ENCODE measurements around the gene CCNQ. TPM values are rescaled to one million over a fixed set of nuclear protein-coding genes. Genes with fewer than 3 reads are reported as not detected.

CCNQ gene
- total and polyA plus RNA-seq, 12 donors = 16.9 to 132 (median 22.9) TPM

- intact Hi-C loops (cut with DNase I) = loop anchor here in 9 of 10 donors (1.0 to 10.0 kb wide), 6 partner anchors 90 to 114 kb away; partner anchors contain the start of gene DUSP9 (in 1 of the 9)
- Histone ChIP-seq H3K27ac (no peak overlapping the region), H3K4me1 (no peaks in the 10 kb centered on the region), H3K27me3 (no peaks in the 10 kb centered on the region), H3K9me3 (no peaks in the 10 kb centered on the region), H3K36me3 (no peaks in the 10 kb centered on the region), H3K4me3 (no peak overlapping the region)
- 35 to 41% methylated on average over 14 to 17 of the region's 17 CpGs for WGBS, 2 donors
- peak; percentile 42 to 81 (median 68) for ATAC-seq
- TF ChIP-seq, protein P1, sequence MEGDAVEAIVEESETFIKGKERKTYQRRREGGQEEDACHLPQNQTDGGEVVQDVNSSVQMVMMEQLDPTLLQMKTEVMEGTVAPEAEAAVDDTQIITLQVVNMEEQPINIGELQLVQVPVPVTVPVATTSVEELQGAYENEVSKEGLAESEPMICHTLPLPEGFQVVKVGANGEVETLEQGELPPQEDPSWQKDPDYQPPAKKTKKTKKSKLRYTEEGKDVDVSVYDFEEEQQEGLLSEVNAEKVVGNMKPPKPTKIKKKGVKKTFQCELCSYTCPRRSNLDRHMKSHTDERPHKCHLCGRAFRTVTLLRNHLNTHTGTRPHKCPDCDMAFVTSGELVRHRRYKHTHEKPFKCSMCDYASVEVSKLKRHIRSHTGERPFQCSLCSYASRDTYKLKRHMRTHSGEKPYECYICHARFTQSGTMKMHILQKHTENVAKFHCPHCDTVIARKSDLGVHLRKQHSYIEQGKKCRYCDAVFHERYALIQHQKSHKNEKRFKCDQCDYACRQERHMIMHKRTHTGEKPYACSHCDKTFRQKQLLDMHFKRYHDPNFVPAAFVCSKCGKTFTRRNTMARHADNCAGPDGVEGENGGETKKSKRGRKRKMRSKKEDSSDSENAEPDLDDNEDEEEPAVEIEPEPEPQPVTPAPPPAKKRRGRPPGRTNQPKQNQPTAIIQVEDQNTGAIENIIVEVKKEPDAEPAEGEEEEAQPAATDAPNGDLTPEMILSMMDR (IDR thresholded peaks at IDR 0.05) = peak; percentile 29 to 70 (median 64)
- DNase-seq = peak; percentile 48 to 69
Measured at GRCh38 chrX:153554519-153555167, 44.3 kb downstream of the CCNQ start.

- TF ChIP-seq, protein P1 (IDR thresholded peaks at IDR 0.05) = no peak
- H3K27ac ChIP-seq = no peak overlapping the region
- no peaks in the 10 kb centered on the region for H3K36me3 ChIP-seq
- no peak overlapping the region for H3K4me3 ChIP-seq
- DNase-seq (no peak), ATAC-seq (no peak)
- peaks cover 0 to 12% (median 0%) of the 10 kb centered on the region in 7 donors for H3K27me3 ChIP-seq
- no peaks in the 10 kb centered on the region for H3K9me3 ChIP-seq
- intact Hi-C loops (cut with DNase I) = loop anchor here in 6 of 10 donors (5.0 to 10.0 kb wide), 3 partner anchors 94 to 116 kb away; partner anchors contain the start of gene DUSP9 (in 1 of the 6)
- no peaks in the 10 kb centered on the region for H3K4me1 ChIP-seq
- 90 to 95% methylated on average over 5 of the region's 5 CpGs for WGBS, 2 donors
Measured at GRCh38 chrX:153551135-153551534, 47.8 kb downstream of the CCNQ start.

GRCh38 chrX:153549807-153550206 lies 49.1 kb downstream of the CCNQ start:
- Histone ChIP-seq H3K27me3 (peaks cover 0 to 23% (median 0%) of the 10 kb centered on the region in 7 donors), H3K36me3 (no peaks in the 10 kb centered on the region), H3K4me3 (no peak overlapping the region), H3K9me3 (no peaks in the 10 kb centered on the region), H3K27ac (no peak overlapping the region), H3K4me1 (no peaks in the 10 kb centered on the region)
- TF ChIP-seq, protein P1 (IDR thresholded peaks at IDR 0.05) = no peak
- 86 to 87% methylated on average over 14 to 16 of the region's 16 CpGs for WGBS, 2 donors
- intact Hi-C loops (cut with DNase I) = loop anchor here in 6 of 10 donors (5.0 to 10.0 kb wide), 3 partner anchors 95 to 117 kb away; partner anchors contain the start of gene DUSP9 (in 1 of the 6)
- DNase-seq (no peak), ATAC-seq (no peak)

GRCh38 chrX:153549231-153549630 lies 49.7 kb downstream of the CCNQ start:
- Histone ChIP-seq H3K27ac (no peak overlapping the region), H3K4me3 (no peak overlapping the region), H3K27me3 (peaks cover 0 to 29% (median 0%) of the 10 kb centered on the region in 7 donors), H3K4me1 (no peaks in the 10 kb centered on the region), H3K9me3 (no peaks in the 10 kb centered on the region), H3K36me3 (no peaks in the 10 kb centered on the region)
- TF ChIP-seq, protein P1 (IDR thresholded peaks at IDR 0.05) = no peak
- WGBS, 2 donors = 90 to 92% methylated on average over 12 to 17 of the region's 17 CpGs
- ATAC-seq (no peak), DNase-seq (no peak)
- intact Hi-C loops (cut with DNase I) = no loop called here

All from heart right ventricle (tissue), 16 donors.